Common myeloid progenitor, CD34-positive (primary cell): ENCODE results near the gene CUEDC2.

Experiments used
- CTCF ChIA-PET: fragments of 350-600 bp; sonication (Branson Sonifier 250); formaldehyde crosslinking; loops from one replicate; lab custom pipeline; 2021; ENCODE audit warnings: antibody characterized with exemption; lab: Charles Lee
- POLR2A ChIA-PET: fragments of 350-600 bp; sonication (Branson Sonifier 250); formaldehyde crosslinking; loops from one replicate; lab custom pipeline; 2021; ENCODE audit warnings: antibody characterized with exemption; lab: Charles Lee
- DNase-seq, 3 donors: peaks; one replicate each; pipeline versions ENCODE4 v3.0.0 to v3.0.0-alpha.2; 2013
- H3K27ac ChIP-seq, 2 experiments: 1 replicate in 1 of 2; 2 replicates in 1 of 2; pipeline ENCODE4 v1.7.0; 2013; ENCODE audit warnings: inconsistent platforms in 2 of 2, low read length in 2 of 2, mild to moderate bottlenecking in 2 of 2, low read depth in 1 of 2, moderate library complexity in 1 of 2; ENCODE audit not compliant: severe bottlenecking in 2 of 2, insufficient read depth in 1 of 2, poor library complexity in 1 of 2
- H3K27me3 ChIP-seq, 5 experiments: replicated peaks in 2 of 5; 1 replicate in 3 of 5; 2 replicates in 2 of 5; pipeline versions ENCODE4 v1.6.1 to v1.7.0; 2013; ENCODE audit warnings: low read length in 4 of 5, mild to moderate bottlenecking in 2 of 5, moderate library complexity in 2 of 5, inconsistent platforms in 1 of 5; ENCODE audit not compliant: insufficient read depth in 5 of 5, control insufficient read depth in 4 of 5
- H3K36me3 ChIP-seq, 4 experiments: 1 replicate in 2 of 4; 2 replicates in 2 of 4; pipeline versions ENCODE4 v1.6.1 to v1.7.0; 2013; ENCODE audit warnings: low read length in 3 of 4, control low read depth in 1 of 4, mild to moderate bottlenecking in 1 of 4; ENCODE audit not compliant: control insufficient read depth in 4 of 4, insufficient read depth in 4 of 4
- H3K4me1 ChIP-seq, 4 experiments: 1 replicate in 3 of 4; 2 replicates in 1 of 4; pipeline versions ENCODE4 v1.6.1 to v1.7.1; 2013; ENCODE audit warnings: low read length in 3 of 4, mild to moderate bottlenecking in 3 of 4, control low read depth in 1 of 4, inconsistent platforms in 1 of 4, moderate library complexity in 1 of 4; ENCODE audit not compliant: control insufficient read depth in 4 of 4, insufficient read depth in 4 of 4; ENCODE audit errors: control extremely low read depth in 1 of 4
- H3K4me3 ChIP-seq, 7 experiments: 1 replicate in 4 of 7; 2 replicates in 3 of 7; pipeline versions ENCODE4 v1.5.1 to v1.7.0; 2013; ENCODE audit warnings: mild to moderate bottlenecking in 7 of 7, low read length in 6 of 7, moderate library complexity in 6 of 7, inconsistent platforms in 2 of 7, low read depth in 2 of 7, control low read depth in 1 of 7; ENCODE audit not compliant: insufficient read depth in 4 of 7, control insufficient read depth in 1 of 7; ENCODE audit errors: extremely low read depth in 1 of 7
- H3K9me3 ChIP-seq, 5 experiments: 1 replicate in 4 of 5; 2 replicates in 1 of 5; pipeline versions ENCODE4 v1.6.1 to v1.7.1; 2013; ENCODE audit warnings: low read length in 4 of 5, mild to moderate bottlenecking in 2 of 5, inconsistent platforms in 1 of 5, low read depth in 1 of 5, moderate library complexity in 1 of 5; ENCODE audit not compliant: control insufficient read depth in 4 of 5, insufficient read depth in 2 of 5; ENCODE audit errors: control extremely low read depth in 1 of 5
- WGBS: methylation state at CpG from one replicate; pipeline ENCODE4 v1.1.5; 2013; ENCODE audit not compliant: insufficient coverage; 5-methylcytosine and 5-hydroxymethylcytosine counted together

Gene CUEDC2

DNA sequence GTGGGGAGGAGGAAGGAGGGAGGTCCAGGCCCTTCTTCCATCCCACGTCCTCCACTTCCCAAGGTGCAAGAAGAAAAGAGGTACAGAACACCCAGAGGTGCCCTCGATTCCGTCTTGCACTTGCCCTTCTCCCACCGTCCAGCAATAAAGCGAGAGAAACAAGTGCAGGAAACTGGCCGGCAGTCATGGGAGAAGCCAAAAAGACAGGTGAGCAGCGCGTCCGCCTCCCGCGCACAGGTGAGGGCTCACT lies 17.7 kb upstream of the CUEDC2 start:
- H3K27me3 ChIP-seq: no peaks in the 10 kb centered on the region
- peaks cover 6 to 33% (median 21%) of the 10 kb centered on the region in 4 experiments for H3K4me1 ChIP-seq
- peak overlapping the region; percentile 75 to 98 (median 87) for H3K4me3 ChIP-seq
- no peak for DNase-seq
- POLR2A ChIA-PET: interaction anchor here (0.8 to 1.8 kb wide), 8 partner anchors 10 to 134 kb away, joined by 3 to 12 read pairs (median 4); no protein-coding TSS in a partner anchor
- no peaks in the 10 kb centered on the region for H3K9me3 ChIP-seq
- H3K36me3 ChIP-seq: peaks cover 3 to 14% (median 10%) of the 10 kb centered on the region in 4 experiments
- 0% methylated on average over 10 of the region's 11 CpGs for WGBS
- CTCF ChIA-PET: interaction anchor here (0.6 to 4.3 kb wide), 10 partner anchors 11 to 406 kb away, joined by 3 to 23 read pairs (median 5); partner anchors contain the start of gene FBXL15
- H3K27ac ChIP-seq: peak overlapping the region; percentile 61 to 83

DNA sequence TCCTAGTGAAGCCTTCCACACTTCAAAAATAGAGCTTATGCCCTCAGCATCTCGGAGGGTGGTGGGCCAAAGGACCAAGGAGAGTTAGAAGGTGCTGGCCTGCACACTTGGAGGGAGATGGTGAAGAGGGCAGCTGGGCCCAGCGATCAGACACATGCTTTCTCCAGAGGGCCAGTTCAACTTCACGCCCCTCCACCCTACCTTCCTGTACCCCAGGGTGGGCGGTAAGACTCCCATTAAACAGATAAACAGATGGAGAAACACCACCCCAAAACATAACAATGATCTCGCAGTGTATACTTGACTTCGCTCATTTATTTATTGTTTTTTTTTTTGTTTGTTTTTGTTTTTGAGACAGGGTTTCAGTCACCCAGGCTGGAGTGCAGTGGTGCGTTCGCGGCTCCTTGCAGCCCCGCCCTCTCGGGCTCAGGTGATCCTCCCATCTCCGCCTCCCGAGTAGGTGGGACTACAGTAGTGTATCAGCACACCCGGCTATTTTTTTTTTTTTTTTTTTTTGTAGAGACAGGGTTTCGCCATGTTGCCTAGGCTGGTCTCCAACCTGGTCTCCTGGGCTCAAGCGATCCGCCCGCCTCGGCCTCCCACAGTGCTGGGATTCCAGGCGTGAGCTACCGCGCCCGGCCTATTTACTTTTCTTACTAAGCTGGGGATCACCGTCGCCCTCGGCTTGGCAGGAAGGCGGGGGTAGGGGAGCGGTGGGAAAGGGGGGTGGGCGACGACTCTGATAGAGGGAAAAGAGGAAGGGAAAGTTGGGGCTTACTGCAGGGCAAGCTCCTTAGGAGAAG lies 17.1 kb upstream of the CUEDC2 start:
- H3K27ac ChIP-seq: peak overlapping the region; percentile 61 to 83
- WGBS: 4% methylated on average over 17 of the region's 30 CpGs

GRCh38 chr10:102444851-102445250 lies 12.5 kb upstream of the CUEDC2 start:
- no peak overlapping the region for H3K4me3 ChIP-seq
- CTCF ChIA-PET: no interaction called here
- no peaks in the 10 kb centered on the region for H3K27me3 ChIP-seq
- H3K36me3 ChIP-seq: no peaks in the 10 kb centered on the region
- no peak overlapping the region for H3K27ac ChIP-seq
- no CpG with 5 or more reads among the region's 2 CpGs for WGBS
- no peaks in the 10 kb centered on the region for H3K9me3 ChIP-seq
- POLR2A ChIA-PET: interaction anchor here (0.7 kb wide), 1 partner anchor 771 kb away, joined by 6 read pairs; no protein-coding TSS in a partner anchor
- no peak for DNase-seq
- peaks cover 0 to 5% (median 5%) of the 10 kb centered on the region in 4 experiments for H3K4me1 ChIP-seq

More for the DNA sequence above, 17.1 kb upstream of the CUEDC2 start:
- Histone ChIP-seq H3K36me3 (peaks cover 3 to 14% (median 9%) of the 10 kb centered on the region in 4 experiments), H3K27me3 (no peaks in the 10 kb centered on the region), H3K9me3 (no peaks in the 10 kb centered on the region), H3K4me3 (peak overlapping the region; percentile 75 to 98 (median 87)), H3K4me1 (peaks cover 6 to 33% (median 21%) of the 10 kb centered on the region in 4 experiments)
- DNase-seq: peak; percentile 84 to 89 (median 86)
- CTCF ChIA-PET: interaction anchor here (1.2 to 4.3 kb wide), 6 partner anchors 11 to 167 kb away, joined by 3 to 23 read pairs (median 17); partner anchors contain the start of gene FBXL15
- POLR2A ChIA-PET: interaction anchor here (1.2 to 1.8 kb wide), 4 partner anchors 13 to 16 kb away, joined by 3 to 12 read pairs (median 4); no protein-coding TSS in a partner anchor

DNA sequence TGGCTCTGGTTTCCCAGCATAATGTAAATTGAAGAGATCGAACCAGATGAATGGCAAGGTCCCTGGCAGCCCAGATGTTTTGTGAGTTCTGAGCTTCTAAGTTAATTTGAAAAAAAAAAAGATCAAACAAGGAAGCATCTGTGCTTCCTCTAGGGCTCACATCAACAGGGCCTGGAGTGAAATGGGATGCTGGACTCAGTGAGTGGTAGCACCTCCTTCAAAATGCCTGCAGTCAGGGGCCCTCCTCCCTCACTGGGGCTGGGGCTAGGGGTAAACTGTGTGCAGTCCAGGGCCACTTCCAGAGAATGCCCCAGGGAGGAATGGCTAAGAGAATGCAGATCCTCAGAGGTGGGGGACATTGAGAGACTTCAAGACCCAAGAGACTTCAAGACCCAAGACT lies 6.0 kb upstream of the CUEDC2 start:
- WGBS: 11% methylated on average over 1 of the region's 1 CpG
- Histone ChIP-seq H3K27me3 (no peaks in the 10 kb centered on the region), H3K4me1 (peaks cover 7 to 48% (median 45%) of the 10 kb centered on the region in 4 experiments), H3K36me3 (peaks cover 0 to 7% (median 0%) of the 10 kb centered on the region in 4 experiments), H3K9me3 (no peaks in the 10 kb centered on the region), H3K27ac (peak overlapping the region; percentile 25 to 66), H3K4me3 (peak overlapping the region in 3 of 7 experiments; percentile 28 to 46 (median 34))
- ChIA-PET CTCF (interaction anchor here (1.5 to 8.3 kb wide), 2 partner anchors 11 to 15 kb away, joined by 4 to 71 read pairs; partner anchors contain the start of gene FBXL15), POLR2A (no interaction called here)
- DNase-seq: peak in 2 of 3 donors; percentile 54 to 61

GRCh38 chr10:102437515-102437914 lies 5.1 kb upstream of the CUEDC2 start:
- POLR2A ChIA-PET: no interaction called here
- 85% methylated on average over 2 of the region's 3 CpGs for WGBS
- H3K4me1 ChIP-seq: peaks cover 7 to 53% (median 49%) of the 10 kb centered on the region in 4 experiments

GRCh38 chr10:102436312-102436711 lies 3.9 kb upstream of the CUEDC2 start:
- no peak for DNase-seq
- ChIA-PET CTCF (interaction anchor here (0.8 to 8.3 kb wide), 7 partner anchors 13 to 54 kb away, joined by 3 to 71 read pairs (median 3); partner anchors contain the start of genes C10orf95 and FBXL15), POLR2A (interaction anchor here (0.6 to 1.1 kb wide), 3 partner anchors 11 to 13 kb away, joined by 3 to 4 read pairs (median 4); no protein-coding TSS in a partner anchor)
- Histone ChIP-seq H3K4me1 (peaks cover 13 to 62% (median 58%) of the 10 kb centered on the region in 4 experiments), H3K4me3 (peak overlapping the region in 6 of 7 experiments; percentile 69 to 91 (median 74)), H3K9me3 (no peaks in the 10 kb centered on the region), H3K27ac (peak overlapping the region; percentile 47 to 85), H3K36me3 (peaks cover 0 to 7% (median 0%) of the 10 kb centered on the region in 4 experiments), H3K27me3 (no peaks in the 10 kb centered on the region)
- WGBS: 52% methylated on average over 6 of the region's 6 CpGs

More at GRCh38 chr10:102437515-102437914, 5.1 kb upstream of the CUEDC2 start:
- Histone ChIP-seq H3K9me3 (no peaks in the 10 kb centered on the region), H3K36me3 (peaks cover 0 to 7% (median 0%) of the 10 kb centered on the region in 4 experiments), H3K27ac (no peak overlapping the region), H3K4me3 (peak overlapping the region in 1 of 7 experiments; percentile 15), H3K27me3 (no peaks in the 10 kb centered on the region)
- DNase-seq: no peak
- CTCF ChIA-PET: interaction anchor here (1.5 to 8.3 kb wide), 3 partner anchors 12 to 14 kb away, joined by 4 to 71 read pairs (median 23); partner anchors contain the start of genes C10orf95 and FBXL15
